ENCODE measurements around the gene FAM216A.
"Not testable (repeated sequence)": the region's sequence is repeated elsewhere in the genome, so short reads cannot be mapped to it uniquely, and the experiment has no call there.

FAM216A gene

GRCh38 chr12:110501752-110502738 is 33.4 kb downstream of the FAM216A start, which contains the start of the genes RAD9B and VPS29:
Gene RAD9B (plus strand): TSS chr12:110502331. CDS start chr12:110502338, 7 bp downstream.
Gene VPS29 (minus strand): TSS chr12:110502111. CDS start chr12:110502051, 60 bp downstream.
- FAIRE-seq = peak; percentile 93

- no peak for FAIRE-seq
Measured at GRCh38 chr12:110503432-110503831, 34.8 kb downstream of the FAM216A start.

- no peak for FAIRE-seq
Measured at GRCh38 chr12:110505332-110505731, 36.7 kb downstream of the FAM216A start.

- no peak for FAIRE-seq
Measured at GRCh38 chr12:110508071-110508586, 39.5 kb downstream of the FAM216A start.

- FAIRE-seq = no peak
Measured at GRCh38 chr12:110513842-110514241, 45.2 kb downstream of the FAM216A start.

GRCh38 chr12:110514363-110514762 is 45.7 kb downstream of the FAM216A start:
- no peak for FAIRE-seq

GRCh38 chr12:110516995-110517394 is 48.4 kb downstream of the FAM216A start:
- no peak for FAIRE-seq

- not testable (repeated sequence) for FAIRE-seq
Measured at GRCh38 chr12:110518014-110518413, 49.4 kb downstream of the FAM216A start.

- not testable (repeated sequence) for FAIRE-seq
Measured at GRCh38 chr12:110520876-110521712, 52.4 kb downstream of the FAM216A start.

GRCh38 chr12:110528277-110528839 is 59.7 kb downstream of the FAM216A start:
- no peak for FAIRE-seq

- no peak for FAIRE-seq
Measured at GRCh38 chr12:110530511-110530910, 61.9 kb downstream of the FAM216A start.

GRCh38 chr12:110531741-110532333 is 63.2 kb downstream of the FAM216A start:
- FAIRE-seq = no peak

GRCh38 chr12:110532644-110533043 is 64.0 kb downstream of the FAM216A start:
- FAIRE-seq = no peak

GRCh38 chr12:110533607-110534006 is 65.0 kb downstream of the FAM216A start:
- no peak for FAIRE-seq

GRCh38 chr12:110534811-110535210 is 66.2 kb downstream of the FAM216A start:
- no peak for FAIRE-seq

- peak; percentile 44 for FAIRE-seq
Measured at GRCh38 chr12:110536834-110537604, 68.4 kb downstream of the FAM216A start.

- no peak for FAIRE-seq
Measured at GRCh38 chr12:110537605-110538409, 69.2 kb downstream of the FAM216A start.

GRCh38 chr12:110538869-110539622 is 70.4 kb downstream of the FAM216A start:
- FAIRE-seq = no peak
